HS-27A (cell line): ENCODE data around the gene SSUH2.

Experiments
- DNase-seq: peaks from one replicate; pipeline ENCODE4 v3.0.0-alpha.2; 2012; ENCODE audit warnings: low read depth, missing footprints

Gene SSUH2

DNA sequence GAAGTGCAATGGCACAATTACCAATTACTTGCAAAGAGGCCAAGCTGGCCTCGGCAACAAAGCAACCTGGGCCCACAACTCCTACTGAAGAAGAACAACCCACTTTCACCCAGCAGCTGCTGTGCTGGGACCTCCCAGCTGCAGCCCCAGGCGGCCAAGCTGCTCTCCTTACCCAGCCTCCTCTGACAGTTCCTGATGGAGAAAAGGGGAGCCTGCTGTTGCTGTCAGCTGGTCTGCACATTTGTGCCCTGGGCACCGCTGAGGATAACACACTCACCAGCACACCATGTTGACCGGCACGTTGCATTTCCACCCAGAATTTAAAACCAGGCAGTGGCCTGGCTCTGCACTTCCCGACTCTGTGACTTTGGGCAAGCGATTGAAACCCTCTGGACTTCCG, 33.6 kb downstream of the SSUH2 start:
- DNase-seq = no peak

DNA sequence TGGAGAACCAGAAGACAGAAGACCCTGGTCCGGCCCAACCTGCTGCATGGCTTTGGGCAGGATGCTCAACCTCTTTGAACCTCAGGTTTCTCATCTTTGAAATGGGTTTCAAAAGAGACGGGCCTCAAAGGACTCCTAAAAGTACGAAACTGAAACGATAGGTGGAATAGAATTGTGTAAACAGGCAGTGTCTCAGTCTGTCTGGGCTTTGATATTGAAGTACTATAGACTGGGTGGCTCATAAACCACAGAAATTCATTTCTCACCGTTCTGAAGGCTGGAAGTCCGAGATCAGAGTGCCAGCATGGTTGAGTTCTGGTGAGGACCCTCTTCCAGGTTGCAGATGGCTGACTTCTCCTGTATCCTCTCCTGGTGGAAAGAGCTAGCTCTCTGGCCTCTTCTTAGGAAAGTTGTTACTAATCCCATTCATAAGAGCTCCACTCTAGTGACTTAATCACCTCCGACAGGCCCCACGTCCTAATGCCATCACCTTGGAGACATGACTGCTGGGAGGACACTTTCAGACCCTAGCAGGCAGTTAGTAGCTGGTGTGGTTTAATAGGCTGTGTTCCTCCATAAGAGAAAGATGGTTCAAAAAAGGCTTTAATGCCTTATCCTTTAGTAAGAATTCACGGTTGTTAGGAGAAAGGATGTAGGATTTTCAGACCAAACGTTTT, 35.7 kb downstream of the SSUH2 start:
- DNase-seq = no peak

DNA sequence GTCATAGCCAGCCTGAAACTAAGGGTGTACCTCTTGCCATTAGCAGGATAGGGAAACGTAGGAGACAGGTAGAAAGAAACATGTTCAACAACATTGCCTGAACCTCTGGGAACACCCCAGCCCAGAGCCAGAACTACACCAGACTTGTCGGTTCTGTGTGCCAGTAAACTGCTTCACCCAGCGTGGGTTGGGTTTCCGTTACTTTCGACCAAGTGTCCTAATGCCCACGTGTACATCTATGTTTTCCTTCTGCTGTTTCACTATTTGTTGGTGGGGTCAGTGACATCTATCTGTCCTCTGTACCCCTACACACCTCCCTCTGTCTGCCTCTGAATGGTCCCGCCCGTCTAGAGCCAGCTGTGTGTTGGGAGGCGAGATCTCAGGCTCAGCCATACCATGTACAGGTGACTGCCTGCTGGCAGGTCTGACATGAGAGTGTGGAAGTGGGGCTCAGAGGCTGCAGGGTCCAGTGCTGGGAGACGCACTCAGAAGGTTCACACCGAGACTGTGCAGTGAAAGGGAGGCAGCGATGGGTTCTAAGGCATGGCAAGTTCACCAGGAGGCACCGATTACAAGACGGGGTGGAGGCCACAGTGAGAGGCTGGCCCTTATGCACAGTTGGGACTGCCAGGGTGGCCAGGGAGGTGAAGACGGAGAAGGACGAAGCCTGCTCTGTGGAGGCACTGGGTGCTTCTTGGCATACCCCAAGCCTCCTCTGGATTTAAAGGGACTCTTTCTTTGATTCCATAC, 36.4 kb downstream of the SSUH2 start:
- no peak for DNase-seq

- DNase-seq = no peak
Observed at GRCh38 chr3:8607234-8608040, 37.2 kb downstream of the SSUH2 start.

DNA sequence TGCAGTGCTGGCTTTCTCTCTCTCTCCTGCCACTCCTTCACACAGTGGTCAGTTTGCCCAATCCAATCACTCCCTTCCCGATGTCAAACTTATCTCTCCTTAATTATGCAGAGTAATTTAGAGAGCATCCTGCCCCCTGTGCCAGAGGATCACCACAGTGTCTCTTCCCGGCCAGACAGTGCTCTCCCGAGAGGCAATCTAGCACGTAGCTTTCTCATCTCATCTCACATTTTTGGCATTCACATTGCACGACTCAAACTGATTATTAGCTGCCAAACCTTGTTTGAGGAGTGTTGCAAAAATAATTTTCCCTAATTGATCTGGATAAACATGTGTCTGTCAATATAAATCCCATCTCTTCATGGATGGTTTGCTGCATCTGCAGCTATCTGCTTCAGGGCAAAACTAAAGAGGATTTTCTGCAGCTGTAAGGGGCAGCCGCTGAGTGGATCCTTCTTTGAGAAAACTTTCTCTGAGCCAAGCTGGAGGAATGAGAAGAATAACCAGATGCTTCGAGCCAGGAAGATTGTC, 37.8 kb downstream of the SSUH2 start:
- no peak for DNase-seq

DNA sequence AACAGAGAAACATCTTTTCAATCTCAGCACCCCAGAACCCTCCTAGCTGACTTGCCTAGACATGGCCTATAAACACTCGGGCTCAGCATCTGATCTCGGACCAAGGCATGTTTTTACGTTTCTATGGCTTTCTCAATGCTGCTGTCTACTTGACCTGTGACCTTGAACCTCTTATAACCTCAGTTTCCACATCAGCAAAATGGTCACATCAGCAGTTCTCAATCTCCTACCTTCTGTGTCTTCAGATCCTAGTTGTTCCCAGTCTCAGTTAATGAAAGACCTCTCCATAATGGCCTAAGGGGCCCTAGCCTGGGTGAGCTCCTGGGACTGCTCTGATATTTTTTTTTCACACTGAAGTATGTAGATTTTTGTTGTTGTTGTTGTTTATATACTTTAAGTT, 39.6 kb downstream of the SSUH2 start:
- no peak for DNase-seq

- DNase-seq = no peak
Observed at GRCh38 chr3:8604006-8604405, 40.6 kb downstream of the SSUH2 start.

GRCh38 chr3:8603115-8603710, 41.4 kb downstream of the SSUH2 start:
- no peak for DNase-seq

GRCh38 chr3:8600457-8600856, 44.1 kb downstream of the SSUH2 start:
- no peak for DNase-seq

GRCh38 chr3:8599146-8599545, 45.5 kb downstream of the SSUH2 start:
- DNase-seq = no peak

DNA sequence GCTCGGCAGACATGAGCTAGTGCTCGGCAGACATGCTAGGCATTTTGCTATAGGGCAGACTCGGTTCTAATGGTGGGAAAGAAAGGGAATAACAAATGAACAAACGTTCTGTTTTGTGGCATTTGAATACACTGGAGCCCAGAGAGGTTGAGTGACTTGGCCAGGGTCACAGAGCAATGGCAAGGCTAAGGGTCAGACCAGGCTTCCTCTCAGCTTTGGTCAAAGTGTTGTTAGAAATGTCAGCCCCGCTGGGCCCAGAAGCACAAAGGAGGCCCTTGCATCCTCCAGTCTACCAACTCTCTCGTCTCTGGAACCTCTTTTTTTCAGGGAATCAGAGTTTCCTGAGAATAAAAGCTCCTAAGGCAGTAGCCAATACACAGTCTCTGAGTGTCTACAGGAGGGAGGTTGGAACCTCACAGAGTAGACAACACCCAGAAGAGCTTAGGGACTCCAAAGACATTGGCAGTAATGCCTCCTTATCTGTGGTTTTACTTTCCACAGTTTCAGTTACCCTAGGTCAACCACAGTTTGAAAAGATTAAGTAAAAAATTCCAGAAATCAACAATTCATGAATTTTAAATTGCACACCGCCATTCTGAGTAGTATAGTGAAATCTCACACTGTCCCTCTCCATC, 47.3 kb downstream of the SSUH2 start:
- no peak for DNase-seq

- DNase-seq = no peak
Observed at GRCh38 chr3:8596321-8597218, 48.0 kb downstream of the SSUH2 start.

GRCh38 chr3:8595695-8596115, 48.9 kb downstream of the SSUH2 start:
- DNase-seq = no peak

DNA sequence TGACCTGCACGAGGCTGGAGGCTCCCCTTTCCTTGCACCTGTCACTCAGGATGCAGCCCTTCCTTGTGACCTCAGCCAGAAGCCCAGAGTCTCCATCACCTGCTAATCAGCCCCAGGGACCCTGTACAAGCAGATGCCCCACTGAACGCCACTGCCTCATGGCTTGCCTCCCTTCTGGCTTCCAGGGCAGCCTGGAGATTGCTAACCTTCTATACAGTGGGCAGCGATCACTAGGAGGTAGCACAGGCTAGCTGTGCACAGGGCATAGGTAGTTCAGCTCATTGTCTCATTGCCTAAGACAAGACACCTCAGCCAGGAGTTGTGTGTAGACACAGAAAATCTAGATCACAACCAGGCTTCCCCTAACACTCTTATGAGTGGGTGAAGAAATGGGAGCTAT, 49.3 kb downstream of the SSUH2 start:
- no peak for DNase-seq

- no peak for DNase-seq
Observed at GRCh38 chr3:8593021-8593827, 51.4 kb downstream of the SSUH2 start.

- peak; percentile 47 for DNase-seq
Observed at GRCh38 chr3:8589880-8590556, 54.6 kb downstream of the SSUH2 start.

GRCh38 chr3:8584661-8585060, 59.9 kb downstream of the SSUH2 start:
- no peak for DNase-seq

- DNase-seq = no peak
Observed at GRCh38 chr3:8581806-8582445, 62.7 kb downstream of the SSUH2 start.

DNA sequence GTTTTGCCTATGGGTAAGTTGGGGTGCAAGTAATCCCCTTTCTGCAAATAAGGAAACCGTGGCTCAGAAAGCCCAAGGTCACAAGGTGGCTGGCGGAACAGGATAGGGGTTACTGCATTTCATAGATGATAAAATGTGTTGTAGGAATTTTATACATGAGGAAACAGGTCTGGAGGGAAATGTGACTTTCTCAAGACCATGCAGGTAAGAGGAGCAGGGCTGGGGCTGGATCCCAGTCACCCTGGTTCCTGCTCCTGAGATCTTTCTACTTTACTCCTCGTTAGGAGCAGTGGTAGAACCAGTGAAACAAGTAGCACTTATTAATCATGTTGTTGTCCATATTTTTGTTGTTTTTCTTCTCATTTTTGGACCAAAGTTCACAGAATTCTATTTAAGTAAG, 63.2 kb downstream of the SSUH2 start:
- no peak for DNase-seq
